Measurements from ENCODE around the gene DNLZ. TPM values are rescaled to one million over a fixed set of nuclear protein-coding genes. Genes with fewer than 3 reads are reported as not detected.

Gene DNLZ
- total and polyA plus RNA-seq, 8 donors = 10.1 to 26.8 (median 15.1) TPM

DNA sequence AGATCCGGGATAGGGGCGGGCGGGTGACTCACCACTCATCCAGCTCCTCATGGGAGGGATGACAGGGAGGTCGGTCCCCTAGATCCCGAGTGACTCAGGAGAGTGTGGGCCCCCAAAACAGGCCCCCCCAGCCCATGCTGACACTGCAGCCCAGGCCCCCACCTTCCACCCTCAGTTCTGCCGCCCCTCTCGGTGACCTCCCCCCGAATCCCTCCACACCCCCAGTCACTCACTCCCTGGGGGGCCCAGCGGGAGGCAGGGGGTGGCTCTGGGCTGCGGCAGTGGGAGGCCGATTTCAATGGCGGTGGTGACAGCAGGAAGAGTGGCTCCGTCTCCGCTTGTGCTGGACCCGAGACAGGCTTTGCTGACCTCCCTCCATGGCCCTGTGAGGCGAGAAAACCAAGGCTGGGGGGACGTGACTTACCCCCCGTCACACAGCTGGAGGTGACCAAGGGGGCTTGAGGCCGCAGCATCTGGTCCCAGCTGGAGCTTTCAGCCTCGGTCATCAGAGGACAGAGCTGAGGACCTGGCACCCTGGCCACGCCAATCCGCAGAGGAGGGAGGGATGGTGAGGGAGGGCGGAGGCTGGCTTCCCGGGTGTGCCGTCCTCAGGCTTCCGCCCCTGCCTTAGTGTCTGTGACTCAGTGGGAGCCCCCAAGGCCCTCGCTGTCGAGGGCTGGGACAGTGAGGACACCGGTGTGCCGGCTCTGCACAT lies 27.2 kb downstream of the DNLZ start:
- ATAC-seq = no peak
- Histone ChIP-seq H3K4me1 (peaks cover 7 to 19% (median 14%) of the 10 kb centered on the region in 3 donors), H3K27me3 (no peaks in the 10 kb centered on the region), H3K4me3 (no peak overlapping the region), H3K27ac (no peak overlapping the region), H3K36me3 (no peaks in the 10 kb centered on the region), H3K9me3 (no peaks in the 10 kb centered on the region)
- intact Hi-C loops (cut with DNase I) = no loop called here
- TF ChIP-seq, protein P1, sequence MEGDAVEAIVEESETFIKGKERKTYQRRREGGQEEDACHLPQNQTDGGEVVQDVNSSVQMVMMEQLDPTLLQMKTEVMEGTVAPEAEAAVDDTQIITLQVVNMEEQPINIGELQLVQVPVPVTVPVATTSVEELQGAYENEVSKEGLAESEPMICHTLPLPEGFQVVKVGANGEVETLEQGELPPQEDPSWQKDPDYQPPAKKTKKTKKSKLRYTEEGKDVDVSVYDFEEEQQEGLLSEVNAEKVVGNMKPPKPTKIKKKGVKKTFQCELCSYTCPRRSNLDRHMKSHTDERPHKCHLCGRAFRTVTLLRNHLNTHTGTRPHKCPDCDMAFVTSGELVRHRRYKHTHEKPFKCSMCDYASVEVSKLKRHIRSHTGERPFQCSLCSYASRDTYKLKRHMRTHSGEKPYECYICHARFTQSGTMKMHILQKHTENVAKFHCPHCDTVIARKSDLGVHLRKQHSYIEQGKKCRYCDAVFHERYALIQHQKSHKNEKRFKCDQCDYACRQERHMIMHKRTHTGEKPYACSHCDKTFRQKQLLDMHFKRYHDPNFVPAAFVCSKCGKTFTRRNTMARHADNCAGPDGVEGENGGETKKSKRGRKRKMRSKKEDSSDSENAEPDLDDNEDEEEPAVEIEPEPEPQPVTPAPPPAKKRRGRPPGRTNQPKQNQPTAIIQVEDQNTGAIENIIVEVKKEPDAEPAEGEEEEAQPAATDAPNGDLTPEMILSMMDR (IDR thresholded peaks at IDR 0.05) = no peak
- DNase-seq = peak in 1 of 6 donors; percentile 40
- 89 to 92% methylated on average over 27 to 30 of the region's 30 CpGs for WGBS, 2 donors
- no peak for FAIRE-seq

DNA sequence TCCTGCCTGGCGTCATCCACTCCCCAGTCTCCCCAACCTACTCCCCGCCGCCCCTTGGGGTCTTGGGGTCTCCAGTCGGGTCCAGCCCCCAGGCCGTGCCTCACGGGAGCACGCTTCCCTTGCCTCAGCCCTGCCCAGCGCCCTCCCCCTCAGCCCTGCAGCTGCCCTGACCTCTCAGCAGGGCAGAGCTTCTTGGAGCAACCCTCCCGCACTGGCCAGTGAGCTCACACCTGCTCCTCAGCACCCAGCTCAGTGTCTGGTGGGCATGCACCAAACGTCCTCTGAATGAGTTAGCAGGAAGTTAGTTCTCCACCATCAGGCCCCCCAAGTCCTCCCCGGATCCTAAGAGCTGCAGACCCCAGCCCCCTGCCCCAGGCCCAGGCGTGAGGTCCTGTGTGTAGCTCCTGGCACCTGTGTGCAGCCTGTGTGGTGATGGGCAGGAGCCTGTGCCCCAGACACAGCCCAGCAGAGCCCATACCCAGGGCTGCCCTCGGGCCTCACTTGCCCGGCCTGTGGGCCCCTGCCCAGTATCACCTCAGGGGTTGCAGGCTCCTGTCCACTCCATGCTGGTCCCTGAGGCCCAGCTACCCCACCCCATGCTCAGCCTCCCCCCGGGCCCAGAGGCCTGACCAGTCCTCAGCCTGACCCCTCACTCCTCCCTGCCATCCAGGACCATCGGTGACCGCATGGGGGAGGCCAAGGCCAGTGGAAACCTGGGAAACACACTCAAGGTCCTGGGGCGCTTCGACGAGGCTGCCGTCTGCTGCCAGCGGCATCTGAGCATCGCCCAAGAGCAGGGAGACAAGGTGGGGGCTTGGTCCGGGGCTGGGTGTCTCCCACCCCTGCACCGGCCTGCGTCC lies 28.0 kb downstream of the DNLZ start:
- Histone ChIP-seq H3K4me3 (no peak overlapping the region), H3K27me3 (no peaks in the 10 kb centered on the region), H3K9me3 (no peaks in the 10 kb centered on the region), H3K36me3 (no peaks in the 10 kb centered on the region), H3K27ac (no peak overlapping the region), H3K4me1 (peaks cover 3 to 11% (median 9%) of the 10 kb centered on the region in 3 donors)
- ATAC-seq (no peak), FAIRE-seq (no peak), DNase-seq (peak in 1 of 6 donors; percentile 38)
- TF ChIP-seq, protein P1 (IDR thresholded peaks at IDR 0.05) = no peak
- WGBS, 2 donors = 89 to 92% methylated on average over 25 to 26 of the region's 26 CpGs
- intact Hi-C loops (cut with DNase I) = no loop called here

DNA sequence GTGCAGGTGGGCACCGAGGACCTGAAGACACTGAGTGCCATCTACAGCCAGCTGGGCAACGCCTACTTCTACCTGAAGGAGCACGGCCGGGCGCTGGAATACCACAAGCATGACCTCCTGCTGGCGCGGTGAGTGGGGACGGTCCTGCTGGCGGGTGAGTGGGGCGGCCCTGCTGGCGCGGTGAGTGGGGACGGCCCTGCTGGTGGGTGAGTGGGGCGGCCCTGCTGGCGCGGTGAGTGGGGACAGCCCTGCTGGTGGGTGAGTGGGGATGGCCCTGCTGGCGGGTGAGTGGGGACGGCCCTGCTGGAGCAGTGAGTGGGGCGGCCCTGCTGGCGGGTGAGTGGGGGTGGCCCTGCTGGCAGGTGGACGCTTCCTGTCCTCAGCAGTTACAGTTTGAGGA lies 29.0 kb downstream of the DNLZ start:
- Histone ChIP-seq H3K36me3 (no peaks in the 10 kb centered on the region), H3K9me3 (no peaks in the 10 kb centered on the region), H3K4me1 (peaks cover 0 to 3% (median 0%) of the 10 kb centered on the region in 3 donors), H3K27me3 (no peaks in the 10 kb centered on the region), H3K27ac (no peak overlapping the region), H3K4me3 (no peak overlapping the region)
- FAIRE-seq (no peak), DNase-seq (peak in 1 of 6 donors; percentile 42), ATAC-seq (no peak)
- 95 to 97% methylated on average over 18 to 21 of the region's 21 CpGs for WGBS, 2 donors
- intact Hi-C loops (cut with DNase I) = no loop called here
- TF ChIP-seq, protein P1 (IDR thresholded peaks at IDR 0.05) = no peak

DNA sequence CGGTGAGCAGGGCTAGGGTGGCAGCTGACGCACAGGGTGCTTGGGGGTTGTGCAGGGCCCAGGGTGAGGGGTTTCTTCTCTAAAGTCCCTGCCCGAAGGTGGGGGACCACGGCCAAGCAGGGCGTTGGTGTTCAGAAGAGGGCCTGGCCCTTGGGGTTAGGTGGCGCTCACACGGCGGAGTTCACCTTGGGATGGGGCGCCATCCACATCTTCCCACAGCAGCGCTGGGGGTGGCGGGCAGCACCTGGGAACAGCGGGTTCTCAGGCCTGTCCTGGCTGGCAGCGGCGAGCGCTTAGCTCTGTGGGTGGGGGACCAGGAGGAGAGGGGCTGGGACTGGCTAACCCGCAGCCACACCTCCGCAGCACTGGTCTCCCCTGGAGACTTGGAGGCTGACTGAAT lies 30.1 kb downstream of the DNLZ start:
- TF ChIP-seq, protein P1 (IDR thresholded peaks at IDR 0.05) = no peak
- peak in 2 of 6 donors; percentile 32 to 61 for DNase-seq
- H3K27ac ChIP-seq = no peak overlapping the region
- no peaks in the 10 kb centered on the region for H3K36me3 ChIP-seq
- peaks cover under 1 to 3% (median 2%) of the 10 kb centered on the region in 3 donors for H3K4me1 ChIP-seq
- FAIRE-seq = no peak
- intact Hi-C loops (cut with DNase I) = no loop called here
- no peaks in the 10 kb centered on the region for H3K9me3 ChIP-seq
- WGBS, 2 donors = 94 to 97% methylated on average over 17 of the region's 17 CpGs
- H3K27me3 ChIP-seq = no peaks in the 10 kb centered on the region
- no peak for ATAC-seq
- H3K4me3 ChIP-seq = no peak overlapping the region

Measured in pancreas (tissue), 10 donors.